ENCODE data around the gene COLQ.

COLQ gene

DNA sequence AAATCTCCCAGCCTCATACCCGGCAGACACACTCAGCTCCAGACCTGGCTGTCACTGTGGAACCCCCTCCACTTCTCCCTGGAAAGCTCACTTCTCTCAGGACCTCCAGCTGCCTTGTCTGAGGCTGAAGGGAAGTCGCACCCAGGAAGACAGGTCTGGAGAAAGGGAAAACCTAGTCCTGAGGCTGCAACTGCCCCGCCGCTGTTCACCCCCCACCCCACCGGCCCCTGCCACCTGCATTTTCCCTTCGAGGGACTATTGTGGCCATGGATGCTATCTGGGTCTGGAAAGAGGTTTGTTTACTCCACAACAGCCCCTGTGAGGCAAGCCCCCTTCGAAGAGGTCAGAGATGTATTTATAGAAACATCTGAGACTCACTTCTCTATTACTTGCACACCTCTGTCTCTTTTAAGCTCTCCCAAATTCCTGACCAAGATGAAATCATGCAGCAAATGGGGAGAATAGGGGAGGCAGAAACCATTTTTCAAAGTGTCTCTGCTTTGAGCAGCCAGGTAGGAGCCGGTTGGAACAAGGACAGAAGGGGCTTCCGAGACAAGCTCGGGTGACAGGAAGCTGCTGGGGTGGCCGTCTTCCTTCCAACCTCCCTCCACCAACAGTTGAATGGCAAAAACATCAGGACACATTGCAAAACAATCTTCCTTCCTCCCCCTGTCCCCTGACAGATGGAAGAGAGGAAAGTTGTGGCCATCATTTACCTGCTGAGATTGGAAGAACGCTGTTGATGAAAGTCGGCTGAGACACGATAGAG is 518 bp downstream of the COLQ start:
- Histone ChIP-seq H3K4me3 (ENCODE audit: extremely low read depth, insufficient read depth, low read length, poor library complexity, severe bottlenecking) (no peak overlapping the region), H3K9me3 (ENCODE audit: control insufficient read depth, low read length) (no peaks in the 10 kb centered on the region), H3K27ac (ENCODE audit: low read depth, low read length, severe bottlenecking) (no peak overlapping the region), H3K36me3 (ENCODE audit: control insufficient read depth, insufficient read depth, low read length) (no peaks in the 10 kb centered on the region), H3K4me1 (ENCODE audit: control insufficient read depth, insufficient read depth, low read length, poor library complexity, severe bottlenecking) (peaks cover 11% of the 10 kb centered on the region)
- WGBS, 2 experiments (ENCODE audit: insufficient coverage in 2 of 2): 46 to 62% methylated on average over 3 to 4 of the region's 14 CpGs

DNA sequence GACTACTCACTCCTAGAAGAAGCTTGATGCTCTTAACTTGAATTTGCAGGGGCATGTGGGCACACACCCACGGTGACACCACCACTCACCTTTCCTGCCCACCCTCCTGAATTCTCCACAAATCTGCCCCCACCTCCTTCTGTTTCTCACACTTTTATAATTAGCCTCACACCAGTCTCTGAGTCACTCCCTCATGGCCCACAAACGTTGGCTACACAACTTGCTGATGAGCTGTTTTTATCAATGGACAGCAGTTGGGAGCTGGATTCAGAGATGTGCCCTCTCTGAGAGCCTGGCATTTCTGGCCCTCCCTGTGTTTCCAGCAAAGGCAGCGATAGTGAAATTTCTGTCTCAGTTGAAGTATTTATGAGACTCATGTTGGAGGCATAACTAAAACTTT is 1.3 kb downstream of the COLQ start:
- Histone ChIP-seq H3K36me3 (ENCODE audit: control insufficient read depth, insufficient read depth, low read length) (no peaks in the 10 kb centered on the region), H3K4me3 (ENCODE audit: extremely low read depth, insufficient read depth, low read length, poor library complexity, severe bottlenecking) (no peak overlapping the region), H3K9me3 (ENCODE audit: control insufficient read depth, low read length) (no peaks in the 10 kb centered on the region), H3K4me1 (ENCODE audit: control insufficient read depth, insufficient read depth, low read length, poor library complexity, severe bottlenecking) (peaks cover 11% of the 10 kb centered on the region), H3K27ac (ENCODE audit: low read depth, low read length, severe bottlenecking) (no peak overlapping the region)
- 50 to 100% methylated on average over 1 to 2 of the region's 3 CpGs for WGBS, 2 experiments (ENCODE audit: insufficient coverage in 2 of 2)

GRCh38 chr3:15519096-15519495 is 2.4 kb downstream of the COLQ start:
- H3K36me3 ChIP-seq (ENCODE audit: control insufficient read depth, insufficient read depth, low read length): no peaks in the 10 kb centered on the region
- H3K4me3 ChIP-seq (ENCODE audit: extremely low read depth, insufficient read depth, low read length, poor library complexity, severe bottlenecking): no peak overlapping the region
- H3K4me1 ChIP-seq (ENCODE audit: control insufficient read depth, insufficient read depth, low read length, poor library complexity, severe bottlenecking): peaks cover 11% of the 10 kb centered on the region
- no peak overlapping the region for H3K27ac ChIP-seq (ENCODE audit: low read depth, low read length, severe bottlenecking)
- no peaks in the 10 kb centered on the region for H3K9me3 ChIP-seq (ENCODE audit: control insufficient read depth, low read length)
- 93 to 97% methylated on average over 3 to 4 of the region's 4 CpGs for WGBS, 2 experiments (ENCODE audit: insufficient coverage in 2 of 2)

- H3K4me3 ChIP-seq (ENCODE audit: extremely low read depth, insufficient read depth, low read length, poor library complexity, severe bottlenecking): no peak overlapping the region
- H3K9me3 ChIP-seq (ENCODE audit: control insufficient read depth, low read length): no peaks in the 10 kb centered on the region
- no peaks in the 10 kb centered on the region for H3K36me3 ChIP-seq (ENCODE audit: control insufficient read depth, insufficient read depth, low read length)
- H3K27ac ChIP-seq (ENCODE audit: low read depth, low read length, severe bottlenecking): no peak overlapping the region
- no CpG with 5 or more reads among the region's 4 CpGs for WGBS, 2 experiments (ENCODE audit: insufficient coverage in 2 of 2)
- H3K4me1 ChIP-seq (ENCODE audit: control insufficient read depth, insufficient read depth, low read length, poor library complexity, severe bottlenecking): no peaks in the 10 kb centered on the region
Measured at GRCh38 chr3:15514663-15515340, 6.7 kb downstream of the COLQ start.

DNA sequence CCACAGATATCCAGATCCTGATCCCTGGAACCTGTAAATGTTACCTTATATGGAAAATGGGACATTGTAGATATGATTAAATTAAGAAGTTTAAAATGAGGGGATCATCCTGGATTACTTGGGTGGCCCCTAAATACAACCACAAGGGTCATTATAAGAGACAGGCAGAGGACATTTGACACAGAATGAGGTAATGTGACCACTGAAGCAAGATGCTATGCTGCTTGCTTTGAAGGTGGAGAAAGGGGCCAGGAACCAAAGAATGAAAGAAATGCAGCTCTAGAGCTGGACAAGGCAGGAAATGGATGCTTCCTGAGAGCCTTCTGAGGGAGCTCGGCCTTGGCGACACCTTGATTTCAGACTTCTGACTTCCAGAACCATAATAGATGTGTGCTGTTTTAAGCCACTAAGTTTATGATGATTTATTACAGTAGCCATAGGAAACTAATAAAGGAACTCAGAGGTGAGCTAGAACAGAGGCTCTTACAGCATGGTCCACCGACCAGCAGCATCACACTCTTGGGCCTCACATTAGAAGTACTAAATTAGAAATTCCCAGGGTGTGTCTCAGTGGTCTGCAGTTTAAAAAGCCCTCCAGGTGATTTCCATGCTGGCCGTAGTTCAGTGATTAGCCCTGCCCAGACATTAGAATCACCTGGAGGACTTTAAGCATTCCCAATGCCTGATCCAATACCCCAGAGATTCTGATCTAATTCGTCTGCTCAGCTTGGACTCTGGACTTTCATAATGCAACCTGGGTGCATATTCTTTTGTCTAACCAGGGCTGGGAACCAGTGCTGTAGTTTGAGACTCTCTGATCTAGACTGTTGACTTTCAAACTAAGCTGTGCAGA is 7.5 kb downstream of the COLQ start:
- 85 to 90% methylated on average over 4 of the region's 5 CpGs for WGBS, 2 experiments (ENCODE audit: insufficient coverage in 2 of 2)
- Histone ChIP-seq H3K4me3 (ENCODE audit: extremely low read depth, insufficient read depth, low read length, poor library complexity, severe bottlenecking) (no peak overlapping the region), H3K36me3 (ENCODE audit: control insufficient read depth, insufficient read depth, low read length) (no peaks in the 10 kb centered on the region), H3K9me3 (ENCODE audit: control insufficient read depth, low read length) (no peaks in the 10 kb centered on the region), H3K4me1 (ENCODE audit: control insufficient read depth, insufficient read depth, low read length, poor library complexity, severe bottlenecking) (no peaks in the 10 kb centered on the region), H3K27ac (ENCODE audit: low read depth, low read length, severe bottlenecking) (no peak overlapping the region)

GRCh38 chr3:15513116-15513515 is 8.4 kb downstream of the COLQ start:
- no peaks in the 10 kb centered on the region for H3K36me3 ChIP-seq (ENCODE audit: control insufficient read depth, insufficient read depth, low read length)
- no peak overlapping the region for H3K4me3 ChIP-seq (ENCODE audit: extremely low read depth, insufficient read depth, low read length, poor library complexity, severe bottlenecking)
- no peaks in the 10 kb centered on the region for H3K9me3 ChIP-seq (ENCODE audit: control insufficient read depth, low read length)
- 100% methylated on average over 1 to 3 of the region's 7 CpGs for WGBS, 2 experiments (ENCODE audit: insufficient coverage in 2 of 2)
- H3K4me1 ChIP-seq (ENCODE audit: control insufficient read depth, insufficient read depth, low read length, poor library complexity, severe bottlenecking): no peaks in the 10 kb centered on the region
- no peak overlapping the region for H3K27ac ChIP-seq (ENCODE audit: low read depth, low read length, severe bottlenecking)

DNA sequence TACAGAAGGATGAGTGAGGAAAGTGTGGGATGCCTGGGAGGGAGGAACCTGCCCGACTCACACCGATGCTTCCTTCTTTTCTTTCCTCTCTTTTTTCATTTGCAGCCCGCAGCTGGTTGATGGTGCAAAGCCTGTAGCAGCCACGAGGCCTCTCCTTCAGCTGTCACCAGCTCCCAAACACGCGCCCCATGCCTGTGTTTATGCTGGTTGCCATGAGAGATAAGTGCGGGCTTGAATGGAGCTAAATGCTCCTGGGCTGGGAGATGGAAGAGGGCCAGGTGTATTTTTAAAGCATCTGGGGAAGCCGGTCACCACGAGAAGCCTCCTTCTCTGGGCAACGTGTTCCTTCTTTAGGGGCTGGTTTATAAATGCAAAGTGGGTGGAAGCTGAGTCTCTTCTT is 9.3 kb downstream of the COLQ start:
- H3K4me3 ChIP-seq (ENCODE audit: extremely low read depth, insufficient read depth, low read length, poor library complexity, severe bottlenecking): no peak overlapping the region
- no peaks in the 10 kb centered on the region for H3K36me3 ChIP-seq (ENCODE audit: control insufficient read depth, insufficient read depth, low read length)
- no peak overlapping the region for H3K27ac ChIP-seq (ENCODE audit: low read depth, low read length, severe bottlenecking)
- H3K4me1 ChIP-seq (ENCODE audit: control insufficient read depth, insufficient read depth, low read length, poor library complexity, severe bottlenecking): no peaks in the 10 kb centered on the region
- no peaks in the 10 kb centered on the region for H3K9me3 ChIP-seq (ENCODE audit: control insufficient read depth, low read length)
- whole genome bisulfite sequencing, 2 experiments (ENCODE audit: insufficient coverage in 2 of 2): 93 to 96% methylated on average over 6 of the region's 10 CpGs

GRCh38 chr3:15511156-15511555 is 10.3 kb downstream of the COLQ start:
- WGBS, 2 experiments (ENCODE audit: insufficient coverage in 2 of 2): 88 to 100% methylated on average over 2 to 3 of the region's 3 CpGs
- Histone ChIP-seq H3K36me3 (ENCODE audit: control insufficient read depth, insufficient read depth, low read length) (no peaks in the 10 kb centered on the region), H3K9me3 (ENCODE audit: control insufficient read depth, low read length) (no peaks in the 10 kb centered on the region), H3K27ac (ENCODE audit: low read depth, low read length, severe bottlenecking) (no peak overlapping the region), H3K4me1 (ENCODE audit: control insufficient read depth, insufficient read depth, low read length, poor library complexity, severe bottlenecking) (no peaks in the 10 kb centered on the region), H3K4me3 (ENCODE audit: extremely low read depth, insufficient read depth, low read length, poor library complexity, severe bottlenecking) (no peak overlapping the region)

DNA sequence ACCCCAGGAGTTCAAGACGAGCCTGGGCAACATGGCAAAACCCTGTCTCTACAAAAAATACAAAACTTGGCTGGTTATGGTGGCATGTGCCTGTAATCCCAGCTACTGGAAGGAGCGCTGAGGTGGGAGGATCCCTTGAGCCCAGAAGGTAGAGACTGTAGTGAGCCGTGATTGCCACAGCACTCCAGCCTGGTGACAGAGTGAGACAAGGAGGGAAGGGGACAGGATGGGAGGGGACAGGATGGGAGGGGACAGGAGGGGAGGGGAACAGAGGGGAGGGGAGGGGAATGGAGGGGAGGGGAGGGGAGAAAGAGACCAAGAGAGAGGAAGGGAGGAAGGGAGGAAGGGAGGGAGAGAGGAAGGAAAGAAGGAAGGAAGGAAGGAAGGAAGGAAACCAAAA is 11.0 kb downstream of the COLQ start:
- WGBS, 2 experiments (ENCODE audit: insufficient coverage in 2 of 2): 80 to 100% methylated on average over 1 to 3 of the region's 3 CpGs
- no peaks in the 10 kb centered on the region for H3K4me1 ChIP-seq (ENCODE audit: control insufficient read depth, insufficient read depth, low read length, poor library complexity, severe bottlenecking)
- H3K27ac ChIP-seq (ENCODE audit: low read depth, low read length, severe bottlenecking): no peak overlapping the region
- H3K9me3 ChIP-seq (ENCODE audit: control insufficient read depth, low read length): no peaks in the 10 kb centered on the region
- no peak overlapping the region for H3K4me3 ChIP-seq (ENCODE audit: extremely low read depth, insufficient read depth, low read length, poor library complexity, severe bottlenecking)
- no peaks in the 10 kb centered on the region for H3K36me3 ChIP-seq (ENCODE audit: control insufficient read depth, insufficient read depth, low read length)

- Histone ChIP-seq H3K36me3 (ENCODE audit: control insufficient read depth, insufficient read depth, low read length) (no peaks in the 10 kb centered on the region), H3K4me1 (ENCODE audit: control insufficient read depth, insufficient read depth, low read length, poor library complexity, severe bottlenecking) (no peaks in the 10 kb centered on the region), H3K27ac (ENCODE audit: low read depth, low read length, severe bottlenecking) (no peak overlapping the region), H3K9me3 (ENCODE audit: control insufficient read depth, low read length) (no peaks in the 10 kb centered on the region), H3K4me3 (ENCODE audit: extremely low read depth, insufficient read depth, low read length, poor library complexity, severe bottlenecking) (no peak overlapping the region)
- 95 to 100% methylated on average over 1 to 3 of the region's 3 CpGs for WGBS, 2 experiments (ENCODE audit: insufficient coverage in 2 of 2)
Measured at GRCh38 chr3:15506571-15506970, 14.9 kb downstream of the COLQ start.
